K562 (cell line): ENCODE results near the gene EVI5. TPM values are rescaled to one million over a fixed set of nuclear protein-coding genes. Genes with fewer than 3 reads are reported as not detected.
A peak's percentile ranks its signal among the peaks of the same experiment; 100 is the strongest.

Source experiments
- ARID3A ChIP-seq: IDR thresholded peaks from 2 replicates; pipeline ENCODE4 v1.6.1; 2012; ENCODE audit warnings: low read depth, low read length, improper control_type of control experiment, borderline replicate concordance
- CHD2 ChIP-seq: IDR thresholded peaks from 2 replicates; pipeline ENCODE4 v1.6.1; 2011; ENCODE audit warnings: low read depth, low read length
- GMEB1 ChIP-seq: fragments of 250-450 bp; sonication (Bioruptor Pico); IDR thresholded peaks from 2 replicates; pipeline ENCODE4 v1.4.0; 2020; ENCODE audit warnings: mild to moderate bottlenecking
- HMBOX1 ChIP-seq: sonication (generic); IDR thresholded peaks from 2 replicates; pipeline ENCODE4 v1.6.1; 2016
- KLF10 ChIP-seq: fragments of 250-450 bp; sonication (Bioruptor Pico); IDR thresholded peaks from 2 replicates; pipeline ENCODE4 v1.6.1; 2021; ENCODE audit warnings: matching md5 sums
- PATZ1 ChIP-seq: fragments of 250-450 bp; sonication (Bioruptor Pico); IDR thresholded peaks from 2 replicates; pipeline ENCODE4 v1.5.0; 2020; ENCODE audit warnings: mild to moderate bottlenecking, borderline replicate concordance
- SMARCC2 ChIP-seq: fragments of 450-650 bp; IDR thresholded peaks from 2 replicates; pipeline ENCODE4 v1.6.1; 2017; ENCODE audit warnings: antibody characterized with exemption, moderate library complexity, mild to moderate bottlenecking, low read depth
- SRSF9 ChIP-seq: fragments of 200-400 bp; formaldehyde crosslinking; IDR thresholded peaks from 2 replicates; pipeline ENCODE4 v1.6.1; 2017; ENCODE audit warnings: low read depth, low read length, borderline replicate concordance
- STAT6 ChIP-seq: sonication (generic); formaldehyde crosslinking; IDR thresholded peaks from 2 replicates; pipeline ENCODE4 v1.8.1; 2023; ENCODE audit warnings: mild to moderate bottlenecking, missing genetic modification reagents
- VEZF1 ChIP-seq: fragments of 200-800 bp; sonication (Bioruptor generic); IDR thresholded peaks from 2 replicates; pipeline ENCODE4 v1.6.1; 2017; ENCODE audit warnings: missing genetic modification characterization, missing compliant biosample characterization
- ZFPM2 ChIP-seq: fragments of 250-450 bp; sonication (Bioruptor Pico); IDR thresholded peaks from 2 replicates; pipeline ENCODE4 v1.5.1; 2022; ENCODE audit warnings: mild to moderate bottlenecking
- ZNF212 ChIP-seq: fragments of 450-650 bp; formaldehyde crosslinking; IDR thresholded peaks from 2 replicates; pipeline ENCODE4 v1.4.0; 2020; ENCODE audit warnings: mild to moderate bottlenecking
- ZNF217 ChIP-seq: sonication (generic); formaldehyde crosslinking; IDR thresholded peaks from 2 replicates; pipeline ENCODE4 v1.8.0; 2022; ENCODE audit warnings: mild to moderate bottlenecking, missing genetic modification reagents
- ZNF551 ChIP-seq: fragments of 250-450 bp; sonication (Bioruptor Pico); IDR thresholded peaks from 2 replicates; pipeline ENCODE4 v1.5.0; 2021; ENCODE audit warnings: mild to moderate bottlenecking, moderate library complexity
- ZNF57 ChIP-seq: fragments of 450-650 bp; formaldehyde crosslinking; IDR thresholded peaks from 2 replicates; pipeline ENCODE4 v1.4.0; 2020; ENCODE audit warnings: mild to moderate bottlenecking, moderate library complexity
- ZNF79 ChIP-seq: fragments of 250-450 bp; sonication (Bioruptor Pico); IDR thresholded peaks from 2 replicates; pipeline ENCODE4 v1.4.0; 2020; ENCODE audit warnings: low read depth, mild to moderate bottlenecking, moderate library complexity
- polyA plus RNA-seq, 8 experiments: library from polyadenylated mRNA; depleted of rRNA in 4 of 8; stranded (reverse) in 5 of 8; unstranded in 3 of 8; fragments of >200 nt; fragmentation: Nextera tagmentation in 2 of 8; fragmentation: Illumina TruSeq in 1 of 8; extraction: Ambion mirVana in 2 of 8; extraction: Trizol in 1 of 8; gene quantifications; 2 replicates each; pipeline versions ENCODE4 v1.2.1 to v1.2.3, GENCODE V29; 2011 to 2014; ENCODE audit warnings: inconsistent platforms in 1 of 8, missing spikeins in 1 of 8
- total RNA-seq, 7 experiments: library from RNA; depleted of rRNA in 6 of 7; stranded (reverse); fragments of >200 nt in 6 of 7; fragmentation: Illumina TruSeq in 2 of 7; extraction: Trizol in 2 of 7; gene quantifications; 2 replicates each; pipeline versions ENCODE4 v1.2.1 to v1.2.3, GENCODE V29; 2011 to 2021; ENCODE audit warnings: low replicate concordance in 1 of 7

The EVI5 gene
- total and polyA plus RNA-seq, 9 of the 15 experiments (the other 6 are each of a cell fraction or from before 2014, with no cell fraction given): 1.7 to 50.1 (median 13.7) TPM

GRCh38 chr1:92784639-92785500 lies at the start of gene EVI5 (continued):
- TF ChIP-seq HMBOX1 (no peak), SMARCC2 (no peak), ZNF57 (CRISPR knock-in tag) (no peak), ZNF212 (no peak), VEZF1 (CRISPR knock-in tag) (peak; percentile 43; the same call in 1 of the 2 replicates), GMEB1 (CRISPR knock-in tag) (peak; percentile 15), CHD2 (no peak), PATZ1 (CRISPR knock-in tag) (no peak), KLF10 (CRISPR knock-in tag) (no peak), ZNF217 (CRISPR knock-in tag) (no peak), ZNF551 (CRISPR knock-in tag) (no peak), ARID3A (no peak), ZNF79 (CRISPR knock-in tag) (no peak), STAT6 (CRISPR knock-in tag) (0 out of 2 replicates have a peak, but pooled peaks have one; percentile 23), ZFPM2 (CRISPR knock-in tag) (no peak), SRSF9 (no peak)
